Measurements from ENCODE around the gene STOML1.

DNA sequence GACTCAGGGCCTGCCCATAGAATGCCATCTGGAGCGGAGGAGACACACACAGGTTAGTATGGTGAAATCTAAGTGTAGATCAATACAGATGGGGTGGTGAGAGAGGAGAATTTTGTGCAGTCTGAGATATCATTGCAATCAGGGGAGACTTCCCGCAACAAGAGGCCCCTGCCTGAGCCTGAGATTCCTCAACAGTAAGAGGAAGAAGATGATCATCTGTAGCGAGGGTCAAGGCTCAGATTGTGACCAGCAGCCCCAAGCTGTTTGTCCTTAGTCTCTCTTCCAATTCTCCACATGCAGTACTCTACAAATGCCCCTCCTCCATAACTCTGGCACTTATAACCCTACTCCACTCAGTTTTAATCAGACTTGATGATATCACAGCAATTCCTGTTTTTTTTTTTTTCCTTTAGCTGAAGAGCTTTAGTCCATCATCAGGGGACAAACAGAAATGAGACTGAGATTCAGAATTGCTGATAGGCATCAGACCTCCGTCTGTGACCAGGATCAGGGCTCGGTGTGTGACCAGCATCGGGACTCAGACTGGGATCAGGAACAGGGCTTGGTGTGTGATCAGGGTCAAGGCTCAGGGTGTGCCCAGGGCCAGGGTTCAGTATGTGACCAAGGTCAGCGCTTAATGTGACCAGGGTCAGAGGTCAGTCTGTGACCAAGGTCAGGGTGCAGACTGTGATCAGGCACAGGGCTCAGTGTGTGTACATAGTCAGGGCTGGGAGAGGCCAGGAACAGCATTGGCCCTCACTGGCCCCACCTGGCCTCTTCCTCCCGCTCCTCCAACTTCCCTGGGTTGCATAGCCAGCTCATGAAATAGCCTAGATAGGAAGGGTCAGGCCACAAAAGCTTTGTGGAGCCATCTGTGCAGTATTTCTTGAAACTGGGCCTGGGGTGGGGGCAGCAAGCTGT lies 51.8 kb downstream of the STOML1 start:
- TF ChIP-seq CTCF (IDR thresholded peaks at IDR 0.05 in 2 of 3, conservative IDR thresholded peaks at IDR 0.05 in 1 of 3; ENCODE audit: borderline replicate concordance in 1 of 3, insufficient read depth in 1 of 3, low read depth in 2 of 3, low read length in 2 of 3) = no peak
- no peak for TF ChIP-seq RAD21 (IDR thresholded peaks at IDR 0.05; ENCODE audit: low read depth)
- no peak for TF ChIP-seq POLR2A (IDR thresholded peaks at IDR 0.05; ENCODE audit: borderline replicate concordance, extremely low read depth, insufficient read depth, insufficient read length)
- no peak for TF ChIP-seq EZH2 (IDR thresholded peaks at IDR 0.05)
- TF ChIP-seq ZBTB33 (IDR thresholded peaks at IDR 0.05; ENCODE audit: extremely low read depth, insufficient replicate concordance, low read length) = no peak
- TF ChIP-seq YY1 (IDR thresholded peaks at IDR 0.05; ENCODE audit: extremely low read depth, insufficient replicate concordance, low read depth, low read length) = no peak
- TF ChIP-seq SIN3A (IDR thresholded peaks at IDR 0.05; ENCODE audit: low read depth) = no peak
- no peak for TF ChIP-seq CEBPB (IDR thresholded peaks at IDR 0.05; ENCODE audit: low read depth)
- TF ChIP-seq, protein P1, sequence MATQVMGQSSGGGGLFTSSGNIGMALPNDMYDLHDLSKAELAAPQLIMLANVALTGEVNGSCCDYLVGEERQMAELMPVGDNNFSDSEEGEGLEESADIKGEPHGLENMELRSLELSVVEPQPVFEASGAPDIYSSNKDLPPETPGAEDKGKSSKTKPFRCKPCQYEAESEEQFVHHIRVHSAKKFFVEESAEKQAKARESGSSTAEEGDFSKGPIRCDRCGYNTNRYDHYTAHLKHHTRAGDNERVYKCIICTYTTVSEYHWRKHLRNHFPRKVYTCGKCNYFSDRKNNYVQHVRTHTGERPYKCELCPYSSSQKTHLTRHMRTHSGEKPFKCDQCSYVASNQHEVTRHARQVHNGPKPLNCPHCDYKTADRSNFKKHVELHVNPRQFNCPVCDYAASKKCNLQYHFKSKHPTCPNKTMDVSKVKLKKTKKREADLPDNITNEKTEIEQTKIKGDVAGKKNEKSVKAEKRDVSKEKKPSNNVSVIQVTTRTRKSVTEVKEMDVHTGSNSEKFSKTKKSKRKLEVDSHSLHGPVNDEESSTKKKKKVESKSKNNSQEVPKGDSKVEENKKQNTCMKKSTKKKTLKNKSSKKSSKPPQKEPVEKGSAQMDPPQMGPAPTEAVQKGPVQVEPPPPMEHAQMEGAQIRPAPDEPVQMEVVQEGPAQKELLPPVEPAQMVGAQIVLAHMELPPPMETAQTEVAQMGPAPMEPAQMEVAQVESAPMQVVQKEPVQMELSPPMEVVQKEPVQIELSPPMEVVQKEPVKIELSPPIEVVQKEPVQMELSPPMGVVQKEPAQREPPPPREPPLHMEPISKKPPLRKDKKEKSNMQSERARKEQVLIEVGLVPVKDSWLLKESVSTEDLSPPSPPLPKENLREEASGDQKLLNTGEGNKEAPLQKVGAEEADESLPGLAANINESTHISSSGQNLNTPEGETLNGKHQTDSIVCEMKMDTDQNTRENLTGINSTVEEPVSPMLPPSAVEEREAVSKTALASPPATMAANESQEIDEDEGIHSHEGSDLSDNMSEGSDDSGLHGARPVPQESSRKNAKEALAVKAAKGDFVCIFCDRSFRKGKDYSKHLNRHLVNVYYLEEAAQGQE (IDR thresholded peaks at IDR 0.05; ENCODE audit: low read depth) = no peak

Data from HCT116 (cell line).